ELR (cell line): ENCODE data around the gene TBC1D5.
A peak's percentile ranks its signal among the peaks of the same experiment; 100 is the strongest.

ENCODE experiments used
- DNase-seq: peaks from one replicate; pipeline ENCODE4 v3.0.0-alpha.2; 2015; ENCODE audit warnings: low read depth

TBC1D5 gene

DNA sequence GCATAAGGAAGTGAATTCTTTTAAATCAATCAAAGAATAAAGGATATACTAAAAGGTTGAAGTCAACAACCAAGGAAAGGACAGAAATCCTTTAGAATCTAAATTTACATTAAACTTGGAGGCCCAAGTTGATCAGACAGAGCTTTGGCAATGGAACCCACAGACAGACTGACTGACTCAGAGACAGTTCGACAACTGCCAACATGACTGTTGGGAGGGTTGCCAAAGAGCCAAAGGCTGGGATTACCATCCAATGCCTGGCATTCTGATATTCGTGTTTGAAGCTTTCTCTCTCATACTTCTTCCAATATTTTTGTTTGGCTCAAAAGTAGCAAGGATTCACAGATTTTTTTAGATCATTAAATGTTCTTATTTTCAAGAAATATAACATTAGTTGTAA lies 451.5 kb downstream of the TBC1D5 start:
- no peak for DNase-seq

DNA sequence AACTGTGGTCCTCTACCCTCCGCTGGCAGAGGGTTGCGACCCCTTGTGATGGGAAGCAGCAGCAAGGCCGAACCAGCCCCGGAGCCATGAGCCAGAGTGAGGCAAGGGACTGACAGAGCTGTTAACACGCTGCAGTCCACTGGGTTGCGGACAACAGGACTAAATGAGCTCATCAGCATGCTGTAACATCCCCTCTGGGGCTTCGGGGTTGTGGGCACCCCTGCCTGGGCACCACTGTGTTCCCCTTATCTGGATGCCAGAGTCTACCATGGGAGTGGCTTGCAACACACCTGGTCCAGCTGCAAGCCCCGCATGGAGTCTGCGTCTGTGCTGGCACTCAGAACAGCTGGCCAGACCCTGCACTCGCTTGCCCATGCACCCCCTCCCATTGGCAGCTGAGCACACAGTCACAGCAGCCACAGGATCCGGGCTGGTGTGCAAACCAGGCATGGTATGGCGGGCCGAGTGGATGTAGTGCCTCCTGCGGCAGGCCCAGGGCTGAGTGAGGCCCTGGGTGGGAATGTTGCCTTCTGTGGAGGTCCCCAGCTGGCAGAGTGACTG lies 453.5 kb downstream of the TBC1D5 start:
- no peak for DNase-seq

DNA sequence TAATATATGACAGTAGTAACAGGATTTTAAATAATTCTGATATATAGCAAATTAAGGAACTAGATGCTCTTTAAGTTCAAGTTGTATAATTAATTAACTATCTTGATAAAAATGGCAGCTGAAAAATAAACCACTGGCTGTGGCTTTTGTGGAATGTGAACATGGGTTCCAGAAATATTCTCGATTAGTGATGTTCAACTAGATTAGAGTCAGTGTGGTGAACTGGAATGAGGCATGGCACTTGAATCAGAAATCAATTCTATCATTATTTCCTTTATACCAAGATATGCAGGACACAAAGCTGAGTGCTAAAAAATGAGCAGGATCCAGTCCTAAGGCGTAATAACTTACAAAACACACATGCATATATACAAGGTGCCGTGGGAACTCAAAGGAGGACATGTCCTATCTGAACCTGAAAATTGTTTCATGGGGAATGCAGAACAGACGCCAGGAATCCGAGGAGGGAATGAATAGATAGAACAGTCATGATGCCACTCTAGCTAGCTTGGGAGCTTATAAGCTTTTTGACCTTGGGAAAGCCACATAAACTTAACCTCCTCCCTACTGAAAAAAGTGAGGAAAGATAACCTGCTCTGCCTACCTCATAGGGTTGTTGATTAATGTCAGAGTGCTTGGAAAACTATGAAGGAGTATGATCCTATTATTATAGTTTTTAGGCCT lies 455.3 kb downstream of the TBC1D5 start:
- no peak for DNase-seq

DNA sequence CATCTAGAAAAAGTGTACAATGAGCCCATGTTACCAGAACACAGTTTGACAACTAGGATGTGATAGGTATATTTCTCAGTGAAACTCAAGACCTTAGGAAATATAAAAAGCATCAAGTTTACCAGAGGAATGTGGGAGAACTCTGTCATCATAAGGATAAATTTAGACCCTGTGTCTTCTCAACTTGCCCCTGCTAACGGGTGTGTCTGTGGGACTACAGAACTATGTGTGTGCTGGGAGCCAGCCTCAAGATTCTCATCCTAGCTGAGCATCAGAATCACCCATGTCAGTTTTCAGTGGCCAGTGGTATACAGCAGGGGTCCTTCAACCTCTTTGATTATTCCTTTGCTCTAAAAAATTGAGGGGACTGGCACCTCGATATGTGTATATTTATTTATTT lies 464.4 kb downstream of the TBC1D5 start:
- DNase-seq, result no peak

DNA sequence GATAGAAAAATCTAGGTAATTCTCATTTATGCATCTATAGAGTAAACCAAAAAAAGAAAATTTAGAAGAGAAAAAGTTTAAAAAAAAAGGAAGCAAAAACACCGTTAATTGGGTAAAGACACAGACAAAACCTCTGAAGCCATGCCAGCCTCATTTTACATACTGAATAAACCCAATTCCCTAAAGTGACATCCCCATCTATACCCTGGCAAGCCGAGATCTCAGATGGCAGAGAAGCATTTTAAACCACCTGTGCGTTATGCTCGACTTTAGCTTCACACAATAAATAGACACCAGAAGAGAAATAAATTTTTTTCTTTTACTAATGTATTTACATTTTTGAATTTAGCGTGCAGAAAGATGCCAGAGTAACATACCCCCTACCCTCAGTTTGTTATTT lies 475.6 kb downstream of the TBC1D5 start:
- no peak for DNase-seq

DNA sequence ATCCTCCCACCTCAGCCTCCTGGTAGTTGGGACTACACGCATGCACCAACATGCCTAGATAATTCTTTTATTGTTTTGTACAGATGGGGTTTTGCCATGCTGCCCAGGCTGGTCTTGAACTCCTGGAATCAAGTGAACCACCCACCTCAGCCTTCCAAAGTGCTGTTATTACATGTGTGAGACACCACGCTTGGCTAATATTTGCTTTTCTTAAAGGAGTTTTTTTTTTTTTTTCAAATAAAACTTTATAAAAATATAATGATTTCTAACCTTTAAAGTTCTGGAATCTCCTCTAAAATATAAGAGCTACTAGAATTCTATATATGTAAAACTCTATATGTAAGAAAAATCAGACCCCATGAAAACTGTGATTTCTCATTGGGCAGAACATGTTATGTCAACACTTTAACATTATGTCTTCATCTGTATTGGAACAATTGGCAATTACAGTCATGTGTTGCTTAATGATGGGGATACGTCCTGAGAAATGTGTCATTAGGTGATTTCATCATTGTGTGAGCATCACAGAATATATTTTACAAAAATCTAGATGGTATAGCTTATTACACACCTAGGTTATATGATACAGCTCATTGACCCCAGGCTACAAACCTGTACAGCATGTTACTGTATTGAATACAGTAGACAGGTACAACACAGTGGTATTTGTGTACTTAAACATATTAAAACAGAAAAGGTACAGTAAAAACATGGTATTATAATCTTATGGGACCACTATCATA lies 480.6 kb downstream of the TBC1D5 start:
- peak; percentile 6 for DNase-seq

DNA sequence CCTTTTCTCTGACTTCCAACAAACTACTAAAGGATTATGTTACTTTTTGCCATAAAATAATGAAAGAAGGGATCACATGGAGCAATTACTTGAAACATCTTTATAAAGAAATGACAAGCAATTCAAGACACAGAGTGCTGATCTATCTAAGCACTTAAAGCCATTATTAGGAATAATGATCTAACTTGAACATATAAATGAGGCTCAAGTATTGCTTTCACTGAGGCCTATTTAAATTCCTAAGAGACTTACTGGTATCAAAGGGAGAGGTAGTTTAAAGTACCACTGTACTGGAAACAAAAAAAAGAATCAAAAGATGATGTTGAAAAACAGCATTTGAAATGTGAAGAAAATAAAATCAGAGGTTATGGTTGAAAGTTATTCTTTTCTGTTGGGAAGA lies 482.2 kb downstream of the TBC1D5 start:
- DNase-seq, result no peak

DNA sequence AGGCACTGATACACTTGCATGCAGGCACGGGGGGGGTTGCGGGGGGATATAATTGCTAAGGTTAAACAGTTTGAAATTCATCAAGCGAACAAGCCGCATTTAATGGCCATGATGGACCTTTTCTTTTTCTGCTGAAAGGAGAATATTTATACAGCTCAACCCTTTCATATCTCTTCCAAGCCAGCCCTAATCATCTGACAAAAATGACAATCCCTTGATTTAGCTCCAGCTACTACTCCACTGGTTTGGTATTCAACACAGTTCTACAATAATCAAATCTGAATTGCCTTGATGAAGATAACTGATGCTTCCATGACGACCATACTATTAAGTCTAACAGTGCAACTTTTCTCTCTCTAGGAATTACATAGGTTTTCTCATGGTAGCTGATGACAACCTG lies 482.7 kb downstream of the TBC1D5 start:
- DNase-seq, result no peak

DNA sequence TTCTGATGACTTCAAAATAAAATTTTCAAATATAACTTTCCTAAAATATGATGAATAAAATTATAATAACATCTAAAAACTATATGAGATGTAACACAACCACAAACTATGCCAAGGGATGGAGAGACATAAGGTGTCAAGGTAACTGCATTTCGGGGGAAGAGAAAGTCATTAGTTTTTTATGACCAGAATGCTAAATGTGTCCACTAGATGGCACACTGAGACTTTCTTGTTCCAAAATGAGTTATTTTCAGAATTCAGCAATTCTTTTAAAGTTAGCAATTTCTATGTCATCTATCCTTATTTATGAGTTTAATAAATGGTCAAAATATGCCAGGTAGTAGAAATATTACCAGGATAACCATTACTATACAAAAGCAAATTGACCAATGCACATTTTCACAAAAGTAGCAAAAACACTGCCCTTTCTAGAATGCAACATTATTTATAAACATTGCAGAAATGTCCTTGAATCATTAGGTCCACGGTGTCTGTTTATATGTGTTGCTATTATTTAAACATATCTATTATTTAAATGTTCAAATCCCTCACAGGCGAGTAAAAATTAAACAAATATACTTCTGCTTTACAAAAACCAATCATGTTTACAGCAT lies 483.5 kb downstream of the TBC1D5 start:
- DNase-seq, result peak; percentile 60

DNA sequence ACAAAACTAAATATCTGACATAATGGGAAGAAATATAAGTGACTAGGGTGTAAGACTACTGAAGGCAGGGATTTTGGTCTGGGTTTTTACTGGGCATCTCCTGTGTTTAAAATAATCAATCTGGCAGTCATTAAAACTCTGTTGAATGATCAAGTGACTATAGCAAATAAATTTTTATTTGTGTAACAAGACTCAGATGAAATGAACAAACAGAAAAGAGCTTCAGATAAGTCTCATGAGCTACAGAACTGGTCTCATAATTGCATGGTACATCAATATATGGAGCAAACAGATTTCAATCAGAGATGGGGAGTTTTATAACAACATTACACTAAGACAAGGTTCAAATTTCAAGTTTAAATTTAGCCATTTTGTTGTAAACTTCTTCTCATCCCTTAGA lies 485.2 kb downstream of the TBC1D5 start:
- no peak for DNase-seq

DNA sequence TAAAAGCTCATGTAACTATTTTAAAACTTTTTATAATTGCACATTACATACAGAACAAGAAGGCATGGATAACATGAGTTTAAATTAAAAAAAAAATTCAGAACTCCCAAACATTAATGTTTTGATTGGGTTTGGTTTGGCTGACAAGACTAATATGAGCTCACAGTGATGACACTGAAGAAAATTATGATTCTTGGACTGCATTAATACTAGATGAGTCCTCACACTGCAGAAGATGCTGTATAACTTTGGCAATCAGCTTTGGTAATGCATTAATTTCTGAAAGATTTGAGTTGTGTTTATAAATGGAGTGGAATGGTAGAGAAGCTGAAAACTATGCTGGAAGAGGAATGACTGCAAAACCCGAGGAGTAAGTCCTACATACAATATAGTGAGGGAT lies 498.8 kb downstream of the TBC1D5 start:
- DNase-seq, result no peak

DNA sequence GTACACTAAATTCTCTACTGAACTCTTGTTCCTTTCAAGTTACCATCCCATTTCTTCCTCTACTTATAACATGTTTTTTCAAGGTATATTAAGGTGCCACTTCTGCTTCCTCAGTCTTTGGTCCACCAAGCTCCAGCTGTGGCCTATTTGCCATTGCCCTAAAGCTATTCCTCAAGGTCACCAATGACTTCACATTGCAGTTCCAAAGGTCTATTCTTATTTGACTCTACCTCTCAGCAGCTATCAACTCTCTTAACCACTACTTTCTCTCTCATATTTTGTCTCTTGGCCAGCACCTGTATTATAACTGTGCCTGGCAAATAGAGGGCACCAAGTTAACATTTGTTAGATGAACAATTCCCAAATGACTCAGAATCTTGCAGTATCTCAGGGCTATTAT lies 503.0 kb downstream of the TBC1D5 start:
- DNase-seq, result no peak

DNA sequence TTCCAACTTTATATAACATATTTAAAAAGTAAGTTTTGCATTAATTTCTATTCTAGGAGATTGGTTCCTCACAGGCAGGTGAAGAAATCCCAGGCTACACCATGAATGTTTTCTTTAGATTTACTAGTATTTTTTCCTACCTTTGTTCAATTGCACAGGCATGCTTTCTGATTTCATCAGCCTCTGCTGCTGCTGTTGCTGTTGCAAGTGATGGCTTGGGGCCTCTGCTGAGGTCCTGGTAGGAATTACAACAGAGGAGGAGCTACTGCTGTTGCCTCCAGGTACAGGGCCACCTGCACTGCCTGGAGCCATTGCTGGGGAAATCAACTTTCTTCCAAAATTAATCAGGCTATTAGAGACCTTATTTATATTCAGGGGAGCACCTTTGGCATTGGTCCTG lies 504.4 kb downstream of the TBC1D5 start:
- no peak for DNase-seq

DNA sequence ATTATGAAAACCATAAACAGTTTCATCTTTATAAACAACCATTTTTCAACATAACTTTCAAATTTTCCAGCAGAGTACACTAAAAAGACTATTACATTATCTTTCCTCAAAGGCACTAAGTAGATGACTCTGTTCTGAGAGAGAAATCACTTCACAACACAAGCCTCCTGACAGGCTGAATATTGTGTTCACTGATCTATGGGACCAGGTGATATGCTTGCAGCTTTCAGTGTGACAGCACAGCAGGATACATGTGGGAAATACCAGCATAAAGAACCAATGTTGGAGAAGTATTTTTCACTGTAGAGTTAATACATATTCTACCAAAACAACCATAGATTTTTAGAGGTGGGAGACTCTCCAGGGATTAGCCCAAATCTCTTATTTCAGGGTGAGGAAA lies 507.1 kb downstream of the TBC1D5 start:
- DNase-seq, result no peak

DNA sequence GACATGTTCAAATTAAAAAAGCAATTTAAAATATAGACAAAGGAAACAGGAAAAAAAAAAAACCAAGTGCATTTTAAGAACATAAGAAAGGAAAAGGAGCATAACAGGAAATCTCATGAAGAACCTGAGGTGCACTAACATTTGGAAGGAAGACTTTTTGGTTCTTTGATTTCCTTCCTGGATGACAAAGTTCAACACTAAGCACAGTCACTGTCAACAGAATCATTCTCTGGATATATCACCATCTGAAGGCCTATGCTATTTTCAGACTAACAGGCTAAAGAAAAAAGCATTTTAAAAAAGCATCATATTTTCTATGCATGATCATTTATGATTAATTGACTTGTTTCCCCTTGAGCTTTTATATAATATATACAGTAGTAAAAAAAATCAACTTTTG lies 508.0 kb downstream of the TBC1D5 start:
- no peak for DNase-seq

DNA sequence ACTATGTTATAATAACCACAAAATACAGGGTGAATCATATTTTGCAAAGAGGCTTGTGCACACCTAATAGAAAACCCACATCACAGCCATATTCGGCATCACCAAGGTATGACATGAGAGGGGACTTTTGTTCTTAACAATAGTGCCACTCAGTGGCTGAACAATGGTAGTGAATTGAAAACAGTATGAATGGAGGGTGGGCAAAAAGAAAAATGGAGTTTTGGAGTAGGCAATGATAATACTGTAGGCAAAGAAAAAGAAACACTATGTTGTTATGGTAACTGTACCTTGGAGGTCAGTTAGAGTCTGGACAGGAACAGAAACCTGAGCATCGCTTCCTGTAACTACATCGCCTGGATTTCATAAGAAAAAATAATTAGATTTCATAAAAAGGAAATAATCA lies 509.0 kb downstream of the TBC1D5 start:
- DNase-seq, result peak; percentile 83

DNA sequence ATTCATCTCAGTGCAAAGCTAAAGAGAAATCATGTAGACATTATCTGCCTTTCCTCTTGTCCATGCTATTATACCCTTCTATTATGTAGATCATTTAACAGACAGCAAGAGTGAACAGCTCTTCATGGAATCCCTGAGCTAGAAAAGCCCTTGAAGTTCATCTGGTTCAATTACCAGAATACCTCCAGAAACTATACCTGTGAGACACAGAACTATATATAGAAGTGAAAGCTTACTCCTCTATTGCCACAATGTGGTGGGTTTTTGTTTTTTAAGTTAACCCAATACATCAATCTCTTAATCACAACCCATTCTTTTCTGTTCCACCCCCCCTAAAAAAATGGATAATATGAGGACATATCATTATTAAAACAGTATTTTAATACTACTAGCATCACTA lies 510.0 kb downstream of the TBC1D5 start:
- DNase-seq, result no peak

DNA sequence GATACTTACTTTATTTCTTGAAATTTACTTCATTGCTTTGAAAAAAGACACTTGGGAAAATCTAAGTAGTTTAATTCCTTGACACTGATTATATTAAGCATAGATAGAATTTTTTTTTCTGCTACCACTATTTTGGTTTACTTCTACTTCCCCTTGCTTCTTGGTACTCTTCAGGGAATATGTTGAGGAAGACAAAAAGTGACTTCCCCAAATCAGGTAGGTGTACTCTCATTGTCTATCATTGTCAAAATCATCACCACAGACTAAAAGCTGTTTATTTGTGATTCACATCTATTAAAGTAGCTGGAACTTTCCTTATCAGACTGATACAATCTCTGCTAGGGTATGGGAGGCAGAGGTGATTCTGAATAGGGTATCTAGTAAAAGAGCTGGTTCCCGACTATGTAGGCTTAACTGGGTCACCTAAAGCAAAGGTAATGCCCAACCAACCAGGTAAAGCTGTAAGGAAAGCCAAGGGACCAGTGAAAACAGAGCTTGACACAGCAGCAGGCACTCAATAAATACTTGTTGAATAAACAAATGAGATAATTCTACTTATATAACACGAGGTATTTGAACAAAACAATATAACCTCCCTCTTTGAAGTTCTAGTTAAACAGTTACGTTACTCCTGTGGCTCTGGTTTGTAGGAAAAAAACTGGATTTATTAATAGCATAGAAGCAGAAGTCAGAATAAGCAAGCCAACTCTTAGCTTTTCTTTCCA lies 510.7 kb downstream of the TBC1D5 start:
- no peak for DNase-seq

DNA sequence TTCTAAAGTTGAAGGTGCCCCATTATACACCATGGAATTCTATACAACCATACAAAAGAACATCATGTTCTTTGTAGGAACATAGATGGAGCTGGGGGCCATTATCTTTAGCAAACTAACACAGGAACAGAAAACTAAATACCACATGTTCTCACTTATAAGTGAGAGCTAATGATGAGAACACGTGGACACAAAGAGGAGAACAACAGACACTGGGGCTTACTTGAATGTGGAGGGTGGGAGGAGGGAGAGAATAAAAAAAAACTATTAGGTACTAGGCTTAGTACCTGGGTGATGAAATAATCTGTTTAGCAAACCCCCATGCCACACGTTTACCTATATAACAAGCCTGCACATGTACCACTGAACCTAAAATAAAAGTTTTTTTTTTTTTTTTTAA lies 515.0 kb downstream of the TBC1D5 start:
- DNase-seq, result no peak

DNA sequence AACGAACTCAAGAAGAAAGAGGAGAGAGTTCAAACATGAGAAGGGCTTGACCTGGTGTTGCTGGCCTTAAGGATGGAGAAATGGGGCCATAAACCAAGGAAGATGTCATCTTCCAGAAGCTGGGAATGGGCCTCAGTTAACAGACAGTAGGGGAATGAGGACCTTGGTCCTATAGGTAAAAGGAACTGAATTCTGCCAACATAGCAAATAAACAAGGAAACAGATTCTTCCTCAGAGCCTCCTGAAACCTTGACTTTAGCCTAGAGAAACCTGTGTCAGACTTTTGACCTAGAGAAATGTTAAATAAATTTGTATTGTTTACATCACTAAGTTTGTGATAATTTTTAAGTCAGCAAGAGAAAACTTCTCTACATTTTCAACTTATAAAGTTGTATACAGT lies 520.9 kb downstream of the TBC1D5 start:
- no peak for DNase-seq

DNA sequence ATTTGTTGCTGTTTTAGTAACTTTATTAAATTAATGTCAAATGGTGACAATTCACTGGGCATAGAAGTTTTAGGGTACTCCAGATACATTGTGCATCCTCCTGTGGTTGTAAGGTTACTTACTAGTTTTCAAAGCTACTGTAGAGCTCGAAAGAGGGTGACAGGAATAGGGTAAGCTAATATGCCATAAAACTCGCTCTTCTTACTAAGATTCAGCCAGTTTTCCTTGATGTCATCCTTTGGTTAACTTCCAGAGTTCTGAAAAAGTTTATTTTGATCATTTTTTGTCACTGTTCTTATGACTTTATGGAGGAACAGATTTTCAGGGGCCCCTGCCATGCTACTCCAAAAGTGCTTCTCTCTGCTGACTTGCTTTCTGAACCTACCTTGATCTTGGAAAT lies 522.8 kb downstream of the TBC1D5 start:
- no peak for DNase-seq

DNA sequence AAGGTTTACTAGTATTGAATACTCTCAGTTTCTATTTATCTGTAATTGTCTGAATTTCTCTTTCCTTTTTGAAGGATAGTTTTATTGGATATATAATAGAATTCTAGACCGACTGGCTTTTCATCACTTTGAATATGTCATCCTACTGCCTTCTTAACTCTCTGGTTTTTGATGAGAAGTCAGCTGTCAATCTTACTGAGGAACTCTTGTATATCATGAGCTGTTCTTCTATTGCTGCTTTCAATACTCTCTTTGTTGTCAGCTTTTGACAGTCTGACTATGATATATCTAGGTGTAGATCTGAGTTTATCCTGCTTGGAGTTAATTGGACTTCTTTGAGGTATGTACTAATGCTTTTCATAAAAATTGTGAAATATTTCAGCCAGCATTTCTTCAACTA lies 523.8 kb downstream of the TBC1D5 start:
- DNase-seq, result no peak

DNA sequence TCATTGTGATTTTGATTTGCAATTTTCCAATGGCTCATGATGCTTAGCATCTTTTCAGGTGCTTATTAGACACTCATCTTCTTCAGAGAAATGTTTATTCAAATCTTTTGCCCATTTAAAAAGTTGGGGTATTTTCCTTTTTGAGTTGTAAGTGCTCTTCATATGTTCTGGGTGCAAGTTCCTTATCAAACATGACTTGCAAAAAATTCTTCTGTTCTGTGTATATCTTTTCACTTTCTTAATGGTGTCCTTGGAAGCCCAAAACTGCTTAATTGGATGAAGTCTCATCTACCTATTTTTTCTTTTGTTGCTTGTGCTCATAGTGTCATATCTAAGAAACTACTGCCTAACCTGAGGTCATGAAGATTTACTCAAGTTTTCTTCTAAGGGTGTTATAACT lies 524.8 kb downstream of the TBC1D5 start:
- no peak for DNase-seq
